OCI-LY3 (cell line): Measurements from ENCODE around the gene WDR12.
"Not testable (repeated sequence)": the region's sequence is repeated elsewhere in the genome, so short reads cannot be mapped to it uniquely, and the experiment has no call there.

Experiments used
- H2AFZ ChIP-seq: fragments of 200-600, 300-600 bp; shearing (Covaris generic); 2 replicates; pipeline ENCODE4 v1.6.0; 2014; ENCODE audit warnings: antibody characterized with exemption, low read depth, low read length
- H3K27ac ChIP-seq: fragments of 200-600, 300-600 bp; sonication (generic); 2 replicates; pipeline ENCODE4 v1.5.1; 2014; ENCODE audit warnings: mild to moderate bottlenecking, low read length, moderate library complexity, mixed read lengths
- H3K27me3 ChIP-seq: fragments of 200-600, 300-600 bp; sonication (generic); 2 replicates; pipeline ENCODE4 v1.6.1; 2014; ENCODE audit warnings: low read depth, low read length, mixed read lengths
- H3K36me3 ChIP-seq: fragments of 200-600, 300-600 bp; sonication (generic); replicated peaks from 2 replicates; pipeline ENCODE3; 2014; ENCODE audit warnings: low read depth, low read length, mixed read lengths
- H3K4me1 ChIP-seq: fragments of 300-600, 200-600 bp; sonication (generic); 2 replicates; pipeline ENCODE4 v1.6.1; 2014; ENCODE audit warnings: low read length, mixed read lengths
- H3K4me2 ChIP-seq: fragments of 200-600, 300-600 bp; sonication (generic); 2 replicates; pipeline ENCODE4 v1.6.1; 2014; ENCODE audit warnings: low read length, mixed read lengths
- H3K4me3 ChIP-seq: fragments of 300-600, 200-600 bp; sonication (generic); 2 replicates; pipeline ENCODE4 v1.5.1; 2014; ENCODE audit warnings: antibody characterized with exemption, mild to moderate bottlenecking, low read length, moderate library complexity
- H3K79me2 ChIP-seq: fragments of 300-600, 200-600 bp; shearing (Covaris generic); 2 replicates; pipeline ENCODE4 v1.6.1; 2014; ENCODE audit warnings: mild to moderate bottlenecking, low read length, mixed read lengths
- H3K9ac ChIP-seq: fragments of 300-600, 200-600 bp; shearing (Covaris generic); 2 replicates; pipeline ENCODE4 v1.6.0; 2014; ENCODE audit warnings: mild to moderate bottlenecking, low read length, moderate library complexity
- H3K9me3 ChIP-seq: fragments of 200-600, 300-600 bp; shearing (Covaris generic); 2 replicates; pipeline ENCODE4 v1.6.1; 2014; ENCODE audit warnings: low read length, mixed read lengths; ENCODE audit not compliant: insufficient read depth
- H4K20me1 ChIP-seq: fragments of 200-600, 300-600 bp; sonication (generic); 2 replicates; pipeline ENCODE4 v1.6.1; 2016; ENCODE audit warnings: low read length, mixed read lengths; ENCODE audit not compliant: insufficient read depth
- CTCF ChIP-seq: fragments of 200-600, 300-600 bp; sonication (generic); IDR thresholded peaks from 2 replicates; pipeline ENCODE4 v1.5.1; 2014; ENCODE audit warnings: antibody characterized with exemption, low read length, low read depth
- EZH2phosphoT487 ChIP-seq: fragments of 200-600 bp; shearing (Covaris generic); IDR thresholded peaks from 2 replicates; pipeline ENCODE4 v1.6.1; 2018; ENCODE audit warnings: antibody characterized with exemption, mixed run types, low read depth

Gene WDR12

GRCh38 chr2:202871300-202872141 lies 40.0 kb downstream of the WDR12 start, which contains the start of gene ICA1L:
Gene ICA1L (minus strand): TSS chr2:202871766. CDS start chr2:202829009, 42,757 bp downstream.
- H4K20me1 ChIP-seq: no peaks in the 10 kb centered on the region
- peak within 1 kb of the TSS; percentile 85 for H3K4me2 ChIP-seq
- H3K27ac ChIP-seq: peak within 1 kb of the TSS; percentile 84
- no peaks in the 10 kb centered on the region for H3K27me3 ChIP-seq
- H3K36me3 ChIP-seq: no peaks in the 10 kb centered on the region
- H3K4me1 ChIP-seq: peaks cover 7% of the 10 kb centered on the region
- H3K9ac ChIP-seq: peak within 1 kb of the TSS; percentile 77
- no peaks in the 10 kb centered on the region for H3K79me2 ChIP-seq
- no peaks in the 10 kb centered on the region for H3K9me3 ChIP-seq
- TF ChIP-seq CTCF (no peak), EZH2phosphoT487 (no peak)
- peak within 1 kb of the TSS; percentile 86 for H2AFZ ChIP-seq
- H3K4me3 ChIP-seq: peak within 1 kb of the TSS; percentile 92

- H3K9ac ChIP-seq: peak overlapping the region; percentile 77
- no peaks in the 10 kb centered on the region for H3K27me3 ChIP-seq
- peak overlapping the region; percentile 86 for H2AFZ ChIP-seq
- TF ChIP-seq EZH2phosphoT487 (no peak), CTCF (peak; percentile 80)
- peak overlapping the region; percentile 92 for H3K4me3 ChIP-seq
- peak overlapping the region; percentile 84 for H3K27ac ChIP-seq
- H3K4me2 ChIP-seq: peak overlapping the region; percentile 85
- no peaks in the 10 kb centered on the region for H4K20me1 ChIP-seq
- peaks cover 11% of the 10 kb centered on the region for H3K4me1 ChIP-seq
- no peaks in the 10 kb centered on the region for H3K9me3 ChIP-seq
- H3K79me2 ChIP-seq: no peaks in the 10 kb centered on the region
- no peaks in the 10 kb centered on the region for H3K36me3 ChIP-seq
Observed at GRCh38 chr2:202870431-202871299, 40.8 kb downstream of the WDR12 start.

GRCh38 chr2:202861987-202862386 lies 49.5 kb downstream of the WDR12 start:
- no peaks in the 10 kb centered on the region for H3K9me3 ChIP-seq
- TF ChIP-seq CTCF (no peak), EZH2phosphoT487 (no peak)

GRCh38 chr2:202858601-202859000 lies 52.9 kb downstream of the WDR12 start:
- Histone ChIP-seq H3K9me3 (no peaks in the 10 kb centered on the region), H3K27ac (no peak overlapping the region), H3K4me2 (no peak overlapping the region), H3K9ac (no peak overlapping the region), H3K4me3 (no peak overlapping the region), H3K79me2 (no peaks in the 10 kb centered on the region), H4K20me1 (no peaks in the 10 kb centered on the region), H3K27me3 (no peaks in the 10 kb centered on the region), H2AFZ (no peak overlapping the region), H3K36me3 (no peaks in the 10 kb centered on the region), H3K4me1 (no peaks in the 10 kb centered on the region)
- no peak for TF ChIP-seq CTCF
- no peak for TF ChIP-seq EZH2phosphoT487

More at GRCh38 chr2:202861987-202862386, 49.5 kb downstream of the WDR12 start:
- Histone ChIP-seq H3K4me3 (no peak overlapping the region), H2AFZ (no peak overlapping the region), H3K36me3 (no peaks in the 10 kb centered on the region), H3K27ac (no peak overlapping the region), H4K20me1 (no peaks in the 10 kb centered on the region), H3K9ac (no peak overlapping the region), H3K79me2 (no peaks in the 10 kb centered on the region), H3K4me2 (no peak overlapping the region), H3K27me3 (no peaks in the 10 kb centered on the region), H3K4me1 (peaks cover 8% of the 10 kb centered on the region)

GRCh38 chr2:202849343-202849742 lies 62.1 kb downstream of the WDR12 start:
- H2AFZ ChIP-seq, H3K9me3 ChIP-seq, H4K20me1 ChIP-seq, H3K36me3 ChIP-seq, H3K79me2 ChIP-seq, H3K27me3 ChIP-seq: not testable (repeated sequence)
- Histone ChIP-seq H3K4me1 (peaks cover 26% of the 10 kb centered on the region), H3K9ac (peak overlapping the region; percentile 83), H3K27ac (peak overlapping the region; percentile 95), H3K4me3 (peak overlapping the region; percentile 67), H3K4me2 (peak overlapping the region; percentile 85)
